Measurements from ENCODE around the gene PDZD8. TPM values are rescaled to one million over a fixed set of nuclear protein-coding genes. Genes with fewer than 3 reads are reported as not detected.
A peak's percentile ranks its signal among the peaks of the same experiment; 100 is the strongest.

The PDZD8 gene
- total RNA-seq, 5 donors from 2014 or later (not counting 1 experiment from before 2014, with no cell fraction given), result 12.8 to 20.8 (median 19.4) TPM

GRCh38 chr10:117268907-117269306 is 106.3 kb downstream of the PDZD8 start:
- no peaks in the 10 kb centered on the region for H3K9me3 ChIP-seq
- H3K4me3 Mint-ChIP-seq, result no peak overlapping the region
- H3K4me1 Mint-ChIP-seq, result no peaks in the 10 kb centered on the region
- H3K9me3 Mint-ChIP-seq, result no peaks in the 10 kb centered on the region
- H3K27ac Mint-ChIP-seq, result no peak overlapping the region
- ATAC-seq (replicated peaks in 1 of 4), result no peak
- no peaks in the 10 kb centered on the region for H3K4me1 ChIP-seq (ENCODE audit: control insufficient read depth in 1 of 2, extremely low read depth in 1 of 2, insufficient read depth in 2 of 2, low read length in 2 of 2)
- no peaks in the 10 kb centered on the region for H3K27me3 ChIP-seq (replicated peaks in 1 of 2; ENCODE audit: control insufficient read depth in 2 of 2, extremely low read depth in 1 of 2, insufficient read depth in 2 of 2, low read length in 1 of 2)
- H3K36me3 Mint-ChIP-seq, result no peaks in the 10 kb centered on the region
- ChIA-PET CTCF (no interaction called here), POLR2A (no interaction called here)
- H3K27me3 Mint-ChIP-seq, result peaks cover 6 to 7% of the 10 kb centered on the region in 2 donors
- no peak for DNase-seq
- H3K4me3 ChIP-seq (ENCODE audit: control insufficient read depth in 1 of 2, extremely low read depth in 1 of 2, low read length in 1 of 2), result no peak overlapping the region
- WGBS (ENCODE audit: insufficient coverage), result 98% methylated on average over 2 of the region's 2 CpGs
- H3K36me3 ChIP-seq (ENCODE audit: control insufficient read depth in 2 of 2, extremely low read depth in 1 of 2, insufficient read depth in 1 of 2, low read length in 1 of 2), result peaks cover 0 to 12% of the 10 kb centered on the region in 2 donors
- H3K27ac ChIP-seq (ENCODE audit: low read length), result no peak overlapping the region

- Mint-ChIP-seq H3K27me3 (peaks cover 6 to 7% of the 10 kb centered on the region in 2 donors), H3K36me3 (no peaks in the 10 kb centered on the region), H3K4me1 (no peaks in the 10 kb centered on the region), H3K27ac (no peak overlapping the region), H3K9me3 (no peaks in the 10 kb centered on the region), H3K4me3 (no peak overlapping the region)
- Histone ChIP-seq H3K27me3 (replicated peaks in 1 of 2; ENCODE audit: control insufficient read depth in 2 of 2, extremely low read depth in 1 of 2, insufficient read depth in 2 of 2, low read length in 1 of 2) (peaks cover 0 to 4% of the 10 kb centered on the region in 2 experiments), H3K4me3 (ENCODE audit: control insufficient read depth in 1 of 2, extremely low read depth in 1 of 2, low read length in 1 of 2) (no peak overlapping the region), H3K36me3 (ENCODE audit: control insufficient read depth in 2 of 2, extremely low read depth in 1 of 2, insufficient read depth in 1 of 2, low read length in 1 of 2) (peaks cover 0 to 12% of the 10 kb centered on the region in 2 donors), H3K4me1 (ENCODE audit: control insufficient read depth in 1 of 2, extremely low read depth in 1 of 2, insufficient read depth in 2 of 2, low read length in 2 of 2) (no peaks in the 10 kb centered on the region), H3K9me3 (no peaks in the 10 kb centered on the region), H3K27ac (ENCODE audit: low read length) (no peak overlapping the region)
- POLR2A ChIA-PET, result no interaction called here
- CTCF ChIA-PET, result no interaction called here
- DNase-seq, result no peak
- WGBS (ENCODE audit: insufficient coverage), result 100% methylated on average over 2 of the region's 4 CpGs
- ATAC-seq (replicated peaks in 1 of 4), result no peak
Observed at GRCh38 chr10:117268258-117268657, 107.0 kb downstream of the PDZD8 start.

DNA sequence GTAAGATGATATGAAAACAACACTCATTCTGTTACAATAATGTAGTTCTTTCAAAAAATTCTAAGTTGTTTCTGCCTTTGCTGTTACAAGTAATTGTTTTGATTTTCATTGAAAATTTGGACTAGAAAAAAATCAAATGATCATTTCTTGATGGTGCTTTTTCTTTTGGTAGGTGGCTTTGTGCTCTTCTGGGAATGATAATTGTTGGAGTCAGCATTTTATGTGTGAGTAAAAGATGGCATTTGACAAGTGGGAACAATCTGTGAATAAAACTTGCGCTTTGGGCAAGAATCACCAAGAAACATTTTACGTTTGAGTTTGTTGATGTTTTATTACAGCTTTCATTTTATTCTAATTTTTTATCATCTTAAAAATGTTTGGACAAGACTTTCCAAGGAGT is 108.4 kb downstream of the PDZD8 start:
- Mint-ChIP-seq H3K27ac (no peak overlapping the region), H3K36me3 (no peaks in the 10 kb centered on the region), H3K27me3 (peaks cover 10 to 16% of the 10 kb centered on the region in 2 donors), H3K4me3 (no peak overlapping the region), H3K9me3 (no peaks in the 10 kb centered on the region), H3K4me1 (no peaks in the 10 kb centered on the region)
- Histone ChIP-seq H3K9me3 (no peaks in the 10 kb centered on the region), H3K4me1 (ENCODE audit: control insufficient read depth in 1 of 2, extremely low read depth in 1 of 2, insufficient read depth in 2 of 2, low read length in 2 of 2) (no peaks in the 10 kb centered on the region), H3K27ac (ENCODE audit: low read length) (no peak overlapping the region), H3K36me3 (ENCODE audit: control insufficient read depth in 2 of 2, extremely low read depth in 1 of 2, insufficient read depth in 1 of 2, low read length in 1 of 2) (peaks cover 0 to 6% of the 10 kb centered on the region in 2 donors), H3K4me3 (ENCODE audit: control insufficient read depth in 1 of 2, extremely low read depth in 1 of 2, low read length in 1 of 2) (no peak overlapping the region), H3K27me3 (replicated peaks in 1 of 2; ENCODE audit: control insufficient read depth in 2 of 2, extremely low read depth in 1 of 2, insufficient read depth in 2 of 2, low read length in 1 of 2) (peaks cover 0 to 18% of the 10 kb centered on the region in 2 experiments)
- ATAC-seq (replicated peaks in 1 of 4) (no peak), DNase-seq (no peak)
- ChIA-PET CTCF (interaction anchor here in 1 of 2 donors (1.3 kb wide), 1 partner anchor 13 kb away, joined by 3 read pairs; no protein-coding TSS in a partner anchor), POLR2A (no interaction called here)
- no CpG with 5 or more reads among the region's 2 CpGs for WGBS (ENCODE audit: insufficient coverage)

- Histone ChIP-seq H3K36me3 (ENCODE audit: control insufficient read depth in 2 of 2, extremely low read depth in 1 of 2, insufficient read depth in 1 of 2, low read length in 1 of 2) (peaks cover 0 to 6% of the 10 kb centered on the region in 2 donors), H3K4me1 (ENCODE audit: control insufficient read depth in 1 of 2, extremely low read depth in 1 of 2, insufficient read depth in 2 of 2, low read length in 2 of 2) (no peaks in the 10 kb centered on the region), H3K4me3 (ENCODE audit: control insufficient read depth in 1 of 2, extremely low read depth in 1 of 2, low read length in 1 of 2) (no peak overlapping the region), H3K9me3 (no peaks in the 10 kb centered on the region), H3K27me3 (replicated peaks in 1 of 2; ENCODE audit: control insufficient read depth in 2 of 2, extremely low read depth in 1 of 2, insufficient read depth in 2 of 2, low read length in 1 of 2) (peaks cover 0 to 22% of the 10 kb centered on the region in 2 experiments), H3K27ac (ENCODE audit: low read length) (no peak overlapping the region)
- no peak overlapping the region for H3K27ac Mint-ChIP-seq
- no peak overlapping the region for H3K4me3 Mint-ChIP-seq
- H3K4me1 Mint-ChIP-seq, result no peaks in the 10 kb centered on the region
- POLR2A ChIA-PET, result no interaction called here
- CTCF ChIA-PET, result interaction anchor here in 1 of 2 donors (1.3 kb wide), 1 partner anchor 13 kb away, joined by 3 read pairs; no protein-coding TSS in a partner anchor
- peaks cover 10 to 19% of the 10 kb centered on the region in 2 donors for H3K27me3 Mint-ChIP-seq
- H3K9me3 Mint-ChIP-seq, result no peaks in the 10 kb centered on the region
- WGBS (ENCODE audit: insufficient coverage), result no CpG with 5 or more reads among the region's 9 CpGs
- no peaks in the 10 kb centered on the region for H3K36me3 Mint-ChIP-seq
- DNase-seq (no peak), ATAC-seq (replicated peaks in 1 of 4) (peak in 1 of 4 experiments; percentile 17)
Observed at GRCh38 chr10:117266400-117266799, 108.8 kb downstream of the PDZD8 start.

DNA sequence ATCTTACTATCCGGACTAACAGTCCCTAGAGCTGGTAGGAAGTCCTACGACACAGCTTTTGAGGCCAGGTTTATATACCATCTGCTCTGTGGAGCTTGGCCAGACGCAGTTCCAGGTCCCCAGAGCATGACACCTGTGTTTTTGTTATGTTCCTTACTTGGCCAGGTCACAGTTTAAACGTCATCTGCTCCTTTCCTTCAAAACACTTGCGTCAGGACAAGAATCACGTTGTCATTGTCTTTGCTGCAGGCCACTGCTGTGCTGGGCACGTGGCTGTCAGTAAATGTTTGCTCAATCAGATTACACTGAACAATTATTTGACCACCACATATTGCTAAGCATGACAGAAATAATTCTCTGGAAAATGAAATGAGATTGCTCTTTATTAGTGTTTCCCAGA is 110.5 kb downstream of the PDZD8 start:
- H3K27ac ChIP-seq (ENCODE audit: low read length), result no peak overlapping the region
- ATAC-seq (replicated peaks in 1 of 4), result no peak
- H3K9me3 ChIP-seq, result no peaks in the 10 kb centered on the region
- Mint-ChIP-seq H3K27ac (no peak overlapping the region), H3K4me3 (no peak overlapping the region), H3K9me3 (no peaks in the 10 kb centered on the region), H3K36me3 (no peaks in the 10 kb centered on the region), H3K4me1 (peaks cover 0 to 7% (median 5%) of the 10 kb centered on the region in 3 donors), H3K27me3 (peaks cover 18 to 32% of the 10 kb centered on the region in 2 donors)
- DNase-seq, result no peak
- H3K4me3 ChIP-seq (ENCODE audit: control insufficient read depth in 1 of 2, extremely low read depth in 1 of 2, low read length in 1 of 2), result no peak overlapping the region
- peaks cover 0 to 6% of the 10 kb centered on the region in 2 donors for H3K36me3 ChIP-seq (ENCODE audit: control insufficient read depth in 2 of 2, extremely low read depth in 1 of 2, insufficient read depth in 1 of 2, low read length in 1 of 2)
- H3K4me1 ChIP-seq (ENCODE audit: control insufficient read depth in 1 of 2, extremely low read depth in 1 of 2, insufficient read depth in 2 of 2, low read length in 2 of 2), result peaks cover 0 to 11% of the 10 kb centered on the region in 2 experiments
- peaks cover 0 to 30% of the 10 kb centered on the region in 2 experiments for H3K27me3 ChIP-seq (replicated peaks in 1 of 2; ENCODE audit: control insufficient read depth in 2 of 2, extremely low read depth in 1 of 2, insufficient read depth in 2 of 2, low read length in 1 of 2)
- POLR2A ChIA-PET, result interaction anchor here in 1 of 2 donors (0.6 kb wide), 1 partner anchor 45 kb away, joined by 3 read pairs; no protein-coding TSS in a partner anchor
- 60% methylated on average over 6 of the region's 7 CpGs for WGBS (ENCODE audit: insufficient coverage)
- CTCF ChIA-PET, result no interaction called here

DNA sequence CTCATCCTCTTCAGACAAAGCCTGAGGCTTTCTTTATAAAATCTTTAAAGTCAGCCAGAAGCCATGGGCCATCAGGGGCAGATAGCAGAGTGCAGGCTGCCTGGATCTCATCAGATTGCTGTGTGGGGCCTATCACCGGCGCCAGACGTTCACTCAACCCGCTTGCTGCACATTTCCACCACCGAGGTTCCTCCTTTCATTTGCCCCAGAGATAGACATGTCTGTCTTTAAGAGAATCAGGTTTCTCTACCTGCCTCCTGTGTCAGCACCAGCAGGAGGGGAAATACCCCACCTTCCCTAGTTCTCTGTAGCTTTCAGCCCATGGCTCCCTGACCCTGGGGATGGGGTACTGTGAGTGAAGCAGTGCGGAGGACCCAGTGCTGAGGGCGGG is 112.3 kb downstream of the PDZD8 start:
- Mint-ChIP-seq H3K27me3 (peaks cover 30 to 46% of the 10 kb centered on the region in 2 donors), H3K36me3 (no peaks in the 10 kb centered on the region), H3K4me3 (no peak overlapping the region), H3K9me3 (no peaks in the 10 kb centered on the region), H3K4me1 (peaks cover 2 to 13% (median 9%) of the 10 kb centered on the region in 3 donors), H3K27ac (no peak overlapping the region)
- ATAC-seq (replicated peaks in 1 of 4) (no peak), DNase-seq (no peak)
- no peaks in the 10 kb centered on the region for H3K9me3 ChIP-seq
- peaks cover 0 to 2% of the 10 kb centered on the region in 2 donors for H3K36me3 ChIP-seq (ENCODE audit: control insufficient read depth in 2 of 2, extremely low read depth in 1 of 2, insufficient read depth in 1 of 2, low read length in 1 of 2)
- WGBS (ENCODE audit: insufficient coverage), result 100% methylated on average over 1 of the region's 7 CpGs
- POLR2A ChIA-PET, result no interaction called here
- H3K4me1 ChIP-seq (ENCODE audit: control insufficient read depth in 1 of 2, extremely low read depth in 1 of 2, insufficient read depth in 2 of 2, low read length in 2 of 2), result peaks cover 4 to 22% of the 10 kb centered on the region in 2 experiments
- no peak overlapping the region for H3K4me3 ChIP-seq (ENCODE audit: control insufficient read depth in 1 of 2, extremely low read depth in 1 of 2, low read length in 1 of 2)
- CTCF ChIA-PET, result no interaction called here
- H3K27ac ChIP-seq (ENCODE audit: low read length), result no peak overlapping the region
- H3K27me3 ChIP-seq (replicated peaks in 1 of 2; ENCODE audit: control insufficient read depth in 2 of 2, extremely low read depth in 1 of 2, insufficient read depth in 2 of 2, low read length in 1 of 2), result peaks cover 0 to 34% of the 10 kb centered on the region in 2 experiments

Data from T-cell (primary cell).